Suprapubic skin (tissue), 4 donors: ENCODE measurements around the gene LRRFIP1.

Source experiments
- EP300 ChIP-seq: sonication (generic); formaldehyde crosslinking; IDR thresholded peaks from one replicate; pipeline ENCODE4 v1.6.1; 2017; ENCODE audit warnings: antibody characterized with exemption
- POLR2A ChIP-seq, 2 donors: fragments of 450-650 bp; IDR thresholded peaks; one replicate each; pipeline ENCODE4 v1.6.1; 2017; ENCODE audit warnings: antibody characterized with exemption in 2 of 2, mild to moderate bottlenecking in 2 of 2, moderate library complexity in 2 of 2
- POLR2AphosphoS5 ChIP-seq, 3 donors: sonication (generic); formaldehyde crosslinking; IDR thresholded peaks; one replicate each; pipeline ENCODE4 v1.6.1; 2017; ENCODE audit warnings: antibody characterized with exemption in 3 of 3
- TF ChIP-seq, protein P1 (sequence below), 2 donors: fragments of 200-600 bp in 1 of 2; fragments of 450-650 bp in 1 of 2; sonication (generic) in 1 of 2; IDR thresholded peaks; one replicate each; pipeline ENCODE4 v1.5.1; 2016 to 2019; ENCODE audit warnings: antibody characterized with exemption in 2 of 2, mild to moderate bottlenecking in 1 of 2, moderate library complexity in 1 of 2

DNA sequence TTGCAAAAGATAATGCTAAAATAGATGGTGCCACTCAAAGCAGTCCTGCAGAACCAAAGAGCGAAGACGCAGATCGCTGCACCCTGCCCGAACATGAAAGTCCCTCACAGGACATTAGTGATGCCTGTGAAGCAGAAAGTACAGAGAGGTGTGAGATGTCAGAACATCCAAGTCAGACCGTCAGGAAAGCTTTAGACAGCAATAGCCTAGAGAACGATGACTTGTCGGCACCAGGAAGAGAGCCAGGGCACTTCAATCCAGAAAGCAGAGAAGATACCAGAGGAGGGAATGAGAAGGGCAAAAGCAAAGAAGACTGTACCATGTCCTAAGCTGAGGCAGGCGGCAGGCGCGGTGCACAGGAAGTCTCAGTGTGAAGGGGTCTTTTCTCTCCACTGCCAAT, 136.4 kb downstream of the LRRFIP1 start:
- TF ChIP-seq, protein P1, sequence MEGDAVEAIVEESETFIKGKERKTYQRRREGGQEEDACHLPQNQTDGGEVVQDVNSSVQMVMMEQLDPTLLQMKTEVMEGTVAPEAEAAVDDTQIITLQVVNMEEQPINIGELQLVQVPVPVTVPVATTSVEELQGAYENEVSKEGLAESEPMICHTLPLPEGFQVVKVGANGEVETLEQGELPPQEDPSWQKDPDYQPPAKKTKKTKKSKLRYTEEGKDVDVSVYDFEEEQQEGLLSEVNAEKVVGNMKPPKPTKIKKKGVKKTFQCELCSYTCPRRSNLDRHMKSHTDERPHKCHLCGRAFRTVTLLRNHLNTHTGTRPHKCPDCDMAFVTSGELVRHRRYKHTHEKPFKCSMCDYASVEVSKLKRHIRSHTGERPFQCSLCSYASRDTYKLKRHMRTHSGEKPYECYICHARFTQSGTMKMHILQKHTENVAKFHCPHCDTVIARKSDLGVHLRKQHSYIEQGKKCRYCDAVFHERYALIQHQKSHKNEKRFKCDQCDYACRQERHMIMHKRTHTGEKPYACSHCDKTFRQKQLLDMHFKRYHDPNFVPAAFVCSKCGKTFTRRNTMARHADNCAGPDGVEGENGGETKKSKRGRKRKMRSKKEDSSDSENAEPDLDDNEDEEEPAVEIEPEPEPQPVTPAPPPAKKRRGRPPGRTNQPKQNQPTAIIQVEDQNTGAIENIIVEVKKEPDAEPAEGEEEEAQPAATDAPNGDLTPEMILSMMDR (IDR thresholded peaks at IDR 0.05), result no peak
- no peak for TF ChIP-seq EP300
- no peak for TF ChIP-seq POLR2A (IDR thresholded peaks at IDR 0.05)
- no peak for TF ChIP-seq POLR2AphosphoS5 (IDR thresholded peaks at IDR 0.05)
